Kidney epithelial cell (primary cell): Measurements from ENCODE around the gene OGDHL. TPM values are rescaled to one million over a fixed set of nuclear protein-coding genes. Genes with fewer than 3 reads are reported as not detected.

Experiments
- DNase-seq: peaks from one replicate; pipeline ENCODE4 v3.0.0-alpha.2; 2010; ENCODE audit warnings: low read depth
- H3K27me3 ChIP-seq: 2 replicates; pipeline ENCODE4 v1.6.0; 2011; ENCODE audit warnings: low read length; ENCODE audit not compliant: control insufficient read depth, insufficient read depth
- H3K36me3 ChIP-seq: 2 replicates; pipeline ENCODE4 v1.5.1; 2011; ENCODE audit warnings: low read length; ENCODE audit not compliant: control insufficient read depth, insufficient read depth
- H3K4me3 ChIP-seq: 2 replicates; pipeline ENCODE4 v1.5.1; 2011; ENCODE audit warnings: low read depth, mild to moderate bottlenecking, control low read depth, low read length
- total RNA-seq: library from RNA; depleted of rRNA; stranded (reverse); fragments of >200 nt; gene quantifications from 2 replicates; pipeline ENCODE4 v1.2.3, GENCODE V29; 2015
- TF ChIP-seq, protein P1 (sequence below): IDR thresholded peaks from 2 replicates; pipeline ENCODE4 v1.5.1; 2011; ENCODE audit warnings: mild to moderate bottlenecking, moderate library complexity, low read length, control low read depth, inconsistent platforms; ENCODE audit not compliant: insufficient read depth, poor library complexity, severe bottlenecking

The OGDHL gene
- total RNA-seq, 1 donor from 2014 or later: 1.7 TPM

DNA sequence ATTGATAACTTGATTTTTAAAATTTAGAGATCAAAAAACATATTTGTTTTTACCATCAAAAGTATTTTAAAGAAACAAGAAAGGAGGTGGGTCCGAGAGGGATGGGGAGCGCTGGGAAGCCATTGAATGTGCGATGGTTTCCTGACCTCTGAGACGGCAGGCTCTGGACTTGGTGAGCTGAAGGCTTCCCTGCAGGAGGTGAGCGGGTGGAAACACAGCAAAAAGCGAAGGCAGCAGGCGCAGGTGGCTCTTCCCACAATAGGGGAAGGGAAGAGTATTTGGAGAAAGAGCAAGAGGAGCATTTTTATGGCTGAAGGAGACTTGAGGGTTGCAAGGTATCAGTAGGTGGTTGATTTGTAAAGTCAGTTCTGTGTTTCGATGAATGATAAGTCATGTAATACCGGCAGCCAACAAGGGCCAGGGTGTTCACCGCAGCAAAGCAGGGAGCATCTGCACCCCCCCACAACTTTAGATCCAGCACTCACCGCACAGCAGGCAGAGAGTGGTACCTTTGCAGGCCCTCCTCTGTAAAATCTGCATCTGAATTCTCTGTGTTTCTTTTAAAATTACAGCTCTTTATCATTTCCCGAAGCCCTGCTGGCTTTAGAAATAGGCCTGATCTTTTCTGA is 72.1 kb downstream of the OGDHL start:
- TF ChIP-seq, protein P1, sequence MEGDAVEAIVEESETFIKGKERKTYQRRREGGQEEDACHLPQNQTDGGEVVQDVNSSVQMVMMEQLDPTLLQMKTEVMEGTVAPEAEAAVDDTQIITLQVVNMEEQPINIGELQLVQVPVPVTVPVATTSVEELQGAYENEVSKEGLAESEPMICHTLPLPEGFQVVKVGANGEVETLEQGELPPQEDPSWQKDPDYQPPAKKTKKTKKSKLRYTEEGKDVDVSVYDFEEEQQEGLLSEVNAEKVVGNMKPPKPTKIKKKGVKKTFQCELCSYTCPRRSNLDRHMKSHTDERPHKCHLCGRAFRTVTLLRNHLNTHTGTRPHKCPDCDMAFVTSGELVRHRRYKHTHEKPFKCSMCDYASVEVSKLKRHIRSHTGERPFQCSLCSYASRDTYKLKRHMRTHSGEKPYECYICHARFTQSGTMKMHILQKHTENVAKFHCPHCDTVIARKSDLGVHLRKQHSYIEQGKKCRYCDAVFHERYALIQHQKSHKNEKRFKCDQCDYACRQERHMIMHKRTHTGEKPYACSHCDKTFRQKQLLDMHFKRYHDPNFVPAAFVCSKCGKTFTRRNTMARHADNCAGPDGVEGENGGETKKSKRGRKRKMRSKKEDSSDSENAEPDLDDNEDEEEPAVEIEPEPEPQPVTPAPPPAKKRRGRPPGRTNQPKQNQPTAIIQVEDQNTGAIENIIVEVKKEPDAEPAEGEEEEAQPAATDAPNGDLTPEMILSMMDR: no peak
- H3K27me3 ChIP-seq: peaks cover 26% of the 10 kb centered on the region

DNA sequence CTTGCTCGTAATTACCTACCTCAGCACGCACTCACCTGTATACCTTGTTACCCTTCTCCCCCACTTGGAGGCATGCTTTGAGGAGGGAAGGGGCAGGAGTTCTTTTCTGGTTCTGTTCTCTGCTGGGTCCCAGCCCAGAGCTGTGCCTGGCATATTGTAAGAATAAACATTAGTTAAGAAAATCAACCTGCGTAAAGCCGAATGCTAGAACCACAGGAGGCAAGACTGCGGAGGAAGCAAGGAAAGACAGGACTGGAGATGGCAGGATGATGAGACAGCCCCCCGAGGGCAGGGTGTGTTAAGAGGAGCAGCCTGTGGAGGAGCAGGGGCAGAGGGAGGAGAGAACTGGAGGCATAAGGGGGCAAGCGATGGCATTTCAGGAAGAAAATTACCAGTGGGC is 73.2 kb downstream of the OGDHL start:
- H3K27me3 ChIP-seq: peaks cover 26% of the 10 kb centered on the region
- no peaks in the 10 kb centered on the region for H3K36me3 ChIP-seq
- H3K4me3 ChIP-seq: no peak overlapping the region
- TF ChIP-seq, protein P1: no peak
- DNase-seq: no peak

More for the DNA sequence above, 72.1 kb downstream of the OGDHL start:
- no peak for DNase-seq
- H3K4me3 ChIP-seq: no peak overlapping the region
- H3K36me3 ChIP-seq: no peaks in the 10 kb centered on the region

DNA sequence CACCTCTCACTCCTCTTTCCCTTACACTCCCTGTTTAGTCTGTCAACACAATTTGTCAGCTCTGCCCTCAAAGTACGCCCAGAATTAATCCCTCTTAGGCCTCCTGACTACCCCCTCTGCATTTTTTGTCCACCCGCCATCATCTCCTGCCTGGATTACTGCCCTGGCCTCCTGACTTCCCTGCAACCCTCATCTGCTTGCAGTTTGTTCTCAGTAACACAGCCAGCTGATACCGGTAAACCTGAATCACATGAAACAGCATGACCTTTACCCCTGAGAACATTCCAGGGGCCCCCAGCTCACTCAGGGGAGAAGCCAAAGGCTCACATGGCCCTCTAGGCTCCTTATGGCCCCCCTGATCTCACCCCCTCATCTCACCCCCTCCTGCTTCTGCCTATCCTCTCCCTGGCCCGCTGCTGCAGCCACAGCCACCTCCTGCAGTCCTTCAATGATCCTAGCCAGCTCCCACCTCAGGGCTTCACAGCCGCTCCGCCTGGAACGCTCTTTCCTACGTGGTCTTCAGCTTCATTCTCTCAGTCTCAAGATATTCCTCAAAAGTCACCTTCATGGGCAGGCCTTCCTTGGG is 73.8 kb downstream of the OGDHL start:
- DNase-seq: no peak
- H3K27me3 ChIP-seq: peaks cover 26% of the 10 kb centered on the region
- H3K4me3 ChIP-seq: no peak overlapping the region

DNA sequence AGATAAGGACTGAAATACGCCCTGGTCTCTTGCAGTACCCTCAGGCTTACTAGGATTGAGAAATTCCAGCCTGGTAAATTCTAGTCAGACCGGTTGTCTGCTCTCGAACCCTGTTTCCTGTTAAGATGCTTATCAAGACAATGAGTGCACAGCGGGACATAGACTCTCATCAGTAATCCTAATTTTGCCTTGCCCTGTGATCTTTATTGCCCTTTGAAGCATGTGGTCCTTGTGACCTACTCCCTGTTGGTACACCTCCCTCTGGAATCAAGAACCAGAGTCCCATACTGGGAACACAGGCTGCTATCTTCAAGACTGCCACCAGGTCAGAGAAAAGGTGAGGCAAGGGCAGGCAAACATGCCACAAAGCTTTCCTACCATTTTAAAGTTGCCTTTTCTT is 75.5 kb downstream of the OGDHL start:
- TF ChIP-seq, protein P1: no peak
- H3K4me3 ChIP-seq: no peak overlapping the region
- DNase-seq: no peak
- no peaks in the 10 kb centered on the region for H3K36me3 ChIP-seq
- H3K27me3 ChIP-seq: peaks cover 24% of the 10 kb centered on the region

More for the DNA sequence above, 73.8 kb downstream of the OGDHL start:
- TF ChIP-seq, protein P1: no peak
- no peaks in the 10 kb centered on the region for H3K36me3 ChIP-seq

Other genes starting within 250 kb of the OGDHL start
- gene ERCC6, start 223.2 kb downstream of the OGDHL start, total RNA-seq: 7.3 and 14.3 TPM in 2 replicates
- gene SLC18A3, start 152.0 kb downstream of the OGDHL start, total RNA-seq: not detected in 2 replicates
- gene CHAT, start 148.3 kb downstream of the OGDHL start, total RNA-seq: not detected in 2 replicates
- not detected in 2 replicates for gene C10orf53, start 82.7 kb downstream of the OGDHL start, total RNA-seq
- gene PARG, start 179.7 kb upstream of the OGDHL start, total RNA-seq: 28.9 and 29.3 TPM in 2 replicates
- gene TIMM23B, start 179.7 kb upstream of the OGDHL start, total RNA-seq: 17.4 and 21.2 TPM in 2 replicates
- gene AGAP6, start 226.1 kb upstream of the OGDHL start, total RNA-seq: 4.7 and 8.6 TPM in 2 replicates